Nephron (organoid): ENCODE results near the gene RASGRP3.

ENCODE experiments used
- H3K27ac Mint-ChIP-seq, 3 experiments: 2 replicates each; pipeline ENCODE4 v1.8.0; 2020; ENCODE audit warnings: mixed read lengths in 3 of 3, mild to moderate bottlenecking in 2 of 3, moderate library complexity in 1 of 3
- H3K27me3 Mint-ChIP-seq: 2 replicates; pipeline ENCODE4 v1.8.0; 2021; ENCODE audit warnings: low read depth, mild to moderate bottlenecking, moderate library complexity, mixed read lengths
- H3K36me3 Mint-ChIP-seq: 2 replicates; pipeline ENCODE4 v1.8.0; 2020; ENCODE audit warnings: low read depth, mixed read lengths
- H3K4me1 Mint-ChIP-seq: 2 replicates; pipeline ENCODE4 v1.8.0; 2020; ENCODE audit warnings: mixed read lengths
- H3K4me3 Mint-ChIP-seq, 3 experiments: 2 replicates each; pipeline ENCODE4 v1.8.0; 2020; ENCODE audit warnings: mild to moderate bottlenecking in 3 of 3, mixed read lengths in 3 of 3, moderate library complexity in 2 of 3
- H3K9me3 Mint-ChIP-seq: 2 replicates; pipeline ENCODE4 v1.8.0; 2020; ENCODE audit warnings: mixed read lengths
- TF ChIP-seq, protein P1 (sequence below), 3 experiments: fragments of 200-600 bp; sonication (generic); IDR thresholded peaks; one replicate each; pipeline ENCODE4 v1.5.0; 2021; ENCODE audit warnings: antibody characterized with exemption in 3 of 3; ENCODE audit not compliant: unreplicated experiment in 3 of 3

Gene RASGRP3

DNA sequence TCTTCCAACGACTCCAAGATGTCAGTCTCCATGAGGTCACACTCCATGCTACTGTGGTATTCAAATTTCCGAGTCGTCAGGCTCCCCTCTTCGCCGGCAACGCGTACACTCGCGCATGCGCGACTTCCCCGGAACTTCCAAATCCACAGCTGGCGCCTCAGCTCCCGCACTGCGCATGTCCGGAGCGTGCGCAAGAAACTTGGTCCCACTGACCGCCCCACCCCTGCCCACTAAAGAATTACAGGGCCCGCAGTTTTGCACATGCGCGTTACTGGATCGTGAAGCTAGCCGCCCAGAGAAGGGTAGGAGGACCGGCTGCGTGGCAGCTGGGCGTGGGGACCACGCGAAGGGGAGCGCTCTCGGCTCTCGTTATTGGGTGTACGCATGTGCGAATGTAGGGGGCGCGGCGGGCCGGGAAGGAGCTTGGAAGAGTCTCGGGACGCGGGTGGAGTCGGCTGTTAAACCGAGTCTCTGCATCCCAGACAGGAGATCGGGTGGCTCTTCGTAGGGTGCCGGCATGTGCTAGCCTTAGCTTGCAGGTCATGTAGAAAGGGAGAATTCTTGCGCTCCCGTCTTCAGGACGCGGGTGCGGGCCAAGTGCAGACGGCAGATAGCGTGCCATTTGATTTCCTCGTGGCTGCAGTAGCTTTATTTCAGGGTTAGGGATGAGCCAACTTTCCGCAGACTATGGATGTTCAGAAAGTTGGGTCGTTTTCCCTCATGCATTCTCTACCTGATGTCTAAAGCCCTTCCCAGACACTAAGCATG lies 122.9 kb downstream of the RASGRP3 start, which contains the start of gene FAM98A:
TSS of gene FAM98A (minus strand) at position 125 of the 768 bp plus-strand sequence. CDS start at position 47, 78 bp downstream.
- Mint-ChIP-seq H3K4me3 (peak within 1 kb of the TSS; percentile 88 to 90 (median 90)), H3K36me3 (peaks cover 7% of the 10 kb centered on the region), H3K27me3 (no peaks in the 10 kb centered on the region), H3K9me3 (no peaks in the 10 kb centered on the region), H3K4me1 (peaks cover 29% of the 10 kb centered on the region), H3K27ac (peak within 1 kb of the TSS; percentile 60 to 96 (median 91))
- TF ChIP-seq, protein P1, sequence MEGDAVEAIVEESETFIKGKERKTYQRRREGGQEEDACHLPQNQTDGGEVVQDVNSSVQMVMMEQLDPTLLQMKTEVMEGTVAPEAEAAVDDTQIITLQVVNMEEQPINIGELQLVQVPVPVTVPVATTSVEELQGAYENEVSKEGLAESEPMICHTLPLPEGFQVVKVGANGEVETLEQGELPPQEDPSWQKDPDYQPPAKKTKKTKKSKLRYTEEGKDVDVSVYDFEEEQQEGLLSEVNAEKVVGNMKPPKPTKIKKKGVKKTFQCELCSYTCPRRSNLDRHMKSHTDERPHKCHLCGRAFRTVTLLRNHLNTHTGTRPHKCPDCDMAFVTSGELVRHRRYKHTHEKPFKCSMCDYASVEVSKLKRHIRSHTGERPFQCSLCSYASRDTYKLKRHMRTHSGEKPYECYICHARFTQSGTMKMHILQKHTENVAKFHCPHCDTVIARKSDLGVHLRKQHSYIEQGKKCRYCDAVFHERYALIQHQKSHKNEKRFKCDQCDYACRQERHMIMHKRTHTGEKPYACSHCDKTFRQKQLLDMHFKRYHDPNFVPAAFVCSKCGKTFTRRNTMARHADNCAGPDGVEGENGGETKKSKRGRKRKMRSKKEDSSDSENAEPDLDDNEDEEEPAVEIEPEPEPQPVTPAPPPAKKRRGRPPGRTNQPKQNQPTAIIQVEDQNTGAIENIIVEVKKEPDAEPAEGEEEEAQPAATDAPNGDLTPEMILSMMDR (IDR thresholded peaks at IDR 0.05; ENCODE audit: unreplicated experiment in 3 of 3), result peak in 1 of 3 experiments; percentile 10

DNA sequence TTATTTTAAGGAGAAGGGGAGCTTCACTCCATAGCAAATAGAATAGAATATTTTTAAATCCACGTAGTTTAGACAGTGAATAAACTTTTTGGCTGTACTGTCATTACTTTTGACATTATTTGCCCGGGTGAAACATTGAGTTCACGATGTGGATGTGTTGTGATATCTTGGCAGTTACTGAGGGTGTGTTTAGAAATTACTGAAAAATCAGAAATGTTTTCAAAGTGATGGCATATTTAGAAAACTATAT lies 123.4 kb downstream of the RASGRP3 start:
- peak overlapping the region; percentile 60 to 96 (median 91) for H3K27ac Mint-ChIP-seq
- TF ChIP-seq, protein P1 (IDR thresholded peaks at IDR 0.05; ENCODE audit: unreplicated experiment in 3 of 3), result no peak
- peaks cover 3% of the 10 kb centered on the region for H3K36me3 Mint-ChIP-seq
- peak overlapping the region; percentile 88 to 90 (median 90) for H3K4me3 Mint-ChIP-seq
- no peaks in the 10 kb centered on the region for H3K9me3 Mint-ChIP-seq
- peaks cover 28% of the 10 kb centered on the region for H3K4me1 Mint-ChIP-seq
- no peaks in the 10 kb centered on the region for H3K27me3 Mint-ChIP-seq

DNA sequence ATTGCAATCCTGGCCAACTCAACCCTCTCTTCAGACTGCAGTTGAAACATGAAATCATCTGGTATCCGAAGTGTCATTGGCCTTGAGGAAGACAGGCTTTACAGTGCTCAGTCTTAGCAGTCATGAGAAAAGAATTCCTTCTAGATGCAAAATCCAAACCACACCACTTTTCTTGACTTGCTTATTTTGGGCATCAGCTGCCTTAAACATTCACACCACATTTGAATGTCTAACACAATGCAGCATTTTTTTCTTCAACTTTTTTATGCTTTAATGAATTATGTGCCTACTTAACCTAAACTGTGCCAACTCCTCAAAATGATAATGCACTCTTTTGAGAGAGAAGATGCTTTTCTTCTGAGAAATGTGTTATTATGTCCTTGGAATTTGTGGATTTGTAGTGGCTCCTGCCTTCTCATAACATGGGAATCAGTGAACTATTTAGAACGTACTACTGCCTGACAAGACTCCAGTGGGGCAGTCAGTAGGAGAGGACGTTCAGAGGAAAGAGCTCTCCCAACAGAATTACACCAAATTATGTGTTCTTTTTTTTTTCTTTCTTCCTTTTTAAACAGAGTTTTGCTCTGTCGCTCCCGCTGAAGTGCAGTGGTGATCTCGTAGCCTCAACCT lies 125.9 kb downstream of the RASGRP3 start:
- H3K27me3 Mint-ChIP-seq, result no peaks in the 10 kb centered on the region
- no peaks in the 10 kb centered on the region for H3K9me3 Mint-ChIP-seq
- H3K4me3 Mint-ChIP-seq, result peak overlapping the region in 1 of 3 experiments; percentile 14
- H3K36me3 Mint-ChIP-seq, result no peaks in the 10 kb centered on the region
- TF ChIP-seq, protein P1 (IDR thresholded peaks at IDR 0.05; ENCODE audit: unreplicated experiment in 3 of 3), result no peak
- peaks cover 36% of the 10 kb centered on the region for H3K4me1 Mint-ChIP-seq
- H3K27ac Mint-ChIP-seq, result no peak overlapping the region

DNA sequence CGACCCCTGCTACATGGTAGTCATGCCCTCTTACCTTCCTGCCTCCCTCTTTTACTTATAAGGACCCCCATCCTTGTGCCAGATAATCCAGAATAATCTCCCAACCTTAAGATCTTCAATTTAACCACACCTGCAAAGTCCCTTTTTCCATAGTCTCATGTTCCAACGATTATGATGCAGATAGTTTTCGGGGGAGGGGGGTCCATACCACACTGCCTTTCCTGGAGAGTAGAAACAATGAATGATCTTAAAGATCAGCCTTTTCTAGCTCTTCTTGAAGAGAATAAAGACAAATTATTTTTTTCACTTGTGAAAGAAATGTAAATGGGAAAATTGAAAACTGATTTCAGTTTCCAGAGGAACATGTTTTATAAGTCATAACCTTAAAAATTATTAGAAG lies 127.0 kb downstream of the RASGRP3 start:
- Mint-ChIP-seq H3K4me3 (peak overlapping the region in 1 of 3 experiments; percentile 9), H3K36me3 (no peaks in the 10 kb centered on the region), H3K27ac (peak overlapping the region in 2 of 3 experiments; percentile 22 to 44), H3K4me1 (peaks cover 39% of the 10 kb centered on the region), H3K9me3 (no peaks in the 10 kb centered on the region), H3K27me3 (no peaks in the 10 kb centered on the region)
- TF ChIP-seq, protein P1 (IDR thresholded peaks at IDR 0.05; ENCODE audit: unreplicated experiment in 3 of 3), result no peak

DNA sequence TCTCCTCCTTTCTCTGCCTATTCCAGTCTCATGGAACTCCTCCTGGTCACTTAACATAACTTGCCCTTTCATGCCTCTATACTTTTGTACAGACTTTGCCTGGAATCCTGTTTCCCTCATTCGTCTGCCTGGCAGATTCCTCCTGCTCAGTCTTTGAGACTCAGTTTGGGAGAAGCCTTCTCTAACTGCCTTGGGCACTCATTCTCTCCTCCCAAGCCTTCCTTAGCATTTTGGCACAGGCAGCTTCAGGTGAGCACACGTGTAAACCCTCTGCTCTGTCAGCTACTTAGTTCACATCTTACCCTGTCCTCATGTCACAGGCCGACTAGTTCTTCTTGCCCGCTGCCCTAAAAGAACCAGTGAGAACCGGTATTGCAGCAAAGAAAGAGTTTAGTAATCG lies 128.6 kb downstream of the RASGRP3 start:
- Mint-ChIP-seq H3K4me3 (no peak overlapping the region), H3K9me3 (peaks cover 6% of the 10 kb centered on the region), H3K27ac (peak overlapping the region; percentile 79 to 95 (median 90)), H3K36me3 (no peaks in the 10 kb centered on the region), H3K4me1 (peaks cover 37% of the 10 kb centered on the region), H3K27me3 (no peaks in the 10 kb centered on the region)
- TF ChIP-seq, protein P1 (IDR thresholded peaks at IDR 0.05; ENCODE audit: unreplicated experiment in 3 of 3), result no peak
